CD14-positive monocyte (primary cell): ENCODE measurements around the gene MUC16. TPM values are rescaled to one million over a fixed set of nuclear protein-coding genes. Genes with fewer than 3 reads are reported as not detected.

Source experiments
- DNase-seq, 3 donors: peaks; one replicate each; pipeline ENCODE4 v3.0.0-alpha.2; 2011 to 2022
- H2AFZ ChIP-seq: 2 replicates; pipeline ENCODE4 v1.6.0; 2012; ENCODE audit warnings: mild to moderate bottlenecking, low read depth, low read length, inconsistent platforms; ENCODE audit not compliant: insufficient read depth, poor library complexity, severe bottlenecking
- H3K27ac ChIP-seq, 2 donors: 1 replicate in 1 of 2; 2 replicates in 1 of 2; pipeline ENCODE4 v1.5.1; 2012 to 2013; ENCODE audit warnings: low read length in 2 of 2, control low read depth in 1 of 2, inconsistent platforms in 1 of 2, low read depth in 1 of 2, mild to moderate bottlenecking in 1 of 2
- H3K27me3 ChIP-seq, 2 donors: one replicate each; pipeline versions ENCODE4 v1.6.0 to v1.6.1; 2011 to 2013; ENCODE audit warnings: low read length in 2 of 2; ENCODE audit not compliant: control insufficient read depth in 2 of 2, insufficient read depth in 2 of 2
- H3K36me3 ChIP-seq, 2 donors: replicated peaks in 1 of 2; 1 replicate in 1 of 2; 2 replicates in 1 of 2; pipeline versions ENCODE4 v1.5.1 to v1.6.1; 2012 to 2013; ENCODE audit warnings: low read length in 2 of 2, control low read depth in 1 of 2, inconsistent platforms in 1 of 2, mild to moderate bottlenecking in 1 of 2; ENCODE audit not compliant: insufficient read depth in 2 of 2, control insufficient read depth in 1 of 2
- H3K4me1 ChIP-seq, 2 donors: 1 replicate in 1 of 2; 2 replicates in 1 of 2; pipeline versions ENCODE4 v1.5.1 to v1.6.1; 2012 to 2013; ENCODE audit warnings: low read length in 2 of 2, control low read depth in 1 of 2, inconsistent platforms in 1 of 2, mild to moderate bottlenecking in 1 of 2, moderate library complexity in 1 of 2; ENCODE audit not compliant: insufficient read depth in 2 of 2, control insufficient read depth in 1 of 2
- H3K4me2 ChIP-seq: replicated peaks from 2 replicates; pipeline ENCODE3; 2012; ENCODE audit warnings: low read length, moderate library complexity, mild to moderate bottlenecking; ENCODE audit not compliant: poor library complexity, severe bottlenecking; ENCODE audit errors: extremely low read depth
- H3K4me3 ChIP-seq, 3 experiments: fragments of 200-600 bp in 1 of 3; sonication (generic) in 1 of 3; replicated peaks in 1 of 3; 1 replicate in 2 of 3; 2 replicates in 1 of 3; pipeline ENCODE4 v1.5.1; 2011 to 2013; ENCODE audit warnings: low read length in 3 of 3, mild to moderate bottlenecking in 3 of 3, control low read depth in 2 of 3, low read depth in 2 of 3, inconsistent platforms in 1 of 3, moderate library complexity in 1 of 3
- H3K79me2 ChIP-seq: 2 replicates; pipeline ENCODE4 v1.6.0; 2012; ENCODE audit warnings: mild to moderate bottlenecking, control low read depth, inconsistent platforms, low read length, moderate library complexity; ENCODE audit not compliant: insufficient read depth
- H3K9ac ChIP-seq: 2 replicates; pipeline ENCODE4 v1.6.0; 2017; ENCODE audit warnings: low read length, mild to moderate bottlenecking; ENCODE audit not compliant: insufficient read depth, poor library complexity, severe bottlenecking
- H3K9me3 ChIP-seq, 2 donors: replicated peaks in 1 of 2; 1 replicate in 1 of 2; 2 replicates in 1 of 2; pipeline versions ENCODE4 v1.5.1 to v1.6.1; 2012 to 2013; ENCODE audit warnings: low read length in 2 of 2, control low read depth in 1 of 2; ENCODE audit not compliant: control insufficient read depth in 1 of 2, insufficient read depth in 1 of 2
- H4K20me1 ChIP-seq: 2 replicates; pipeline ENCODE4 v1.6.0; 2012; ENCODE audit warnings: mild to moderate bottlenecking, low read length, control low read depth, moderate library complexity; ENCODE audit not compliant: insufficient read depth
- H3K27ac Mint-ChIP-seq, 7 donors: one replicate each; pipeline ENCODE4 v1.8.0; 2020; ENCODE audit warnings: mild to moderate bottlenecking in 7 of 7, mixed read lengths in 7 of 7, moderate library complexity in 6 of 7, inconsistent platforms in 2 of 7
- H3K27me3 Mint-ChIP-seq, 3 donors: one replicate each; pipeline ENCODE4 v1.8.0; 2021 to 2022; ENCODE audit warnings: low read depth in 3 of 3, mild to moderate bottlenecking in 3 of 3, mixed read lengths in 3 of 3, moderate library complexity in 3 of 3, inconsistent platforms in 1 of 3
- H3K36me3 Mint-ChIP-seq, 2 donors: one replicate each; pipeline ENCODE4 v1.8.0; 2020; ENCODE audit warnings: mixed read lengths in 2 of 2, inconsistent platforms in 1 of 2, mild to moderate bottlenecking in 1 of 2
- H3K4me1 Mint-ChIP-seq: one replicate; pipeline ENCODE4 v1.8.0; 2020; ENCODE audit warnings: mild to moderate bottlenecking, mixed read lengths
- H3K4me3 Mint-ChIP-seq, 2 donors: one replicate each; pipeline ENCODE4 v1.8.0; 2020; ENCODE audit warnings: mild to moderate bottlenecking in 2 of 2, mixed read lengths in 2 of 2, moderate library complexity in 1 of 2
- H3K9me3 Mint-ChIP-seq, 7 donors: one replicate each; pipeline ENCODE4 v1.8.0; 2020 to 2022; ENCODE audit warnings: mixed read lengths in 7 of 7, mild to moderate bottlenecking in 6 of 7, moderate library complexity in 6 of 7, inconsistent platforms in 2 of 7
- WGBS: methylation state at CpG from one replicate; pipeline ENCODE4 v1.1.5; 2013; ENCODE audit warnings: missing lambda C conversion rate; ENCODE audit not compliant: insufficient coverage; 5-methylcytosine and 5-hydroxymethylcytosine counted together
- intact Hi-C, 2 donors: fragments of 100-400 bp; cut with micrococcal nuclease; formaldehyde crosslinking; loops; one replicate each; pipeline versions ENCODE4 v1.15.0 to v1.15.1; 2023
- polyA plus RNA-seq, 3 donors: library from polyadenylated mRNA; depleted of rRNA in 1 of 3; unstranded in 2 of 3; stranded (reverse) in 1 of 3; fragments of 300-500 nt in 2 of 3; fragments of >200 nt in 1 of 3; fragmentation: Illumina TruSeq in 2 of 3; gene quantifications; 1 replicate in 2 of 3; 2 replicates in 1 of 3; pipeline ENCODE4 v1.2.3, GENCODE V29; 2012 to 2021
- TF ChIP-seq, protein P1 (sequence below): fragments of 200-600 bp; IDR thresholded peaks from one replicate; pipeline ENCODE4 v1.8.0; 2022; ENCODE audit warnings: antibody characterized with exemption, mild to moderate bottlenecking

The MUC16 gene
- polyA plus RNA-seq, 3 donors, result not detected

GRCh38 chr19:9011875-9012274 is 1.7 kb upstream of the MUC16 start:
- 78% methylated on average over 2 of the region's 2 CpGs for WGBS
- H3K27ac Mint-ChIP-seq, result no peak overlapping the region
- Histone ChIP-seq H3K36me3 (no peaks in the 10 kb centered on the region), H4K20me1 (no peaks in the 10 kb centered on the region), H3K9ac (no peak overlapping the region), H3K27me3 (no peaks in the 10 kb centered on the region), H3K9me3 (no peaks in the 10 kb centered on the region), H3K4me1 (no peaks in the 10 kb centered on the region), H3K79me2 (no peaks in the 10 kb centered on the region), H3K4me3 (no peak overlapping the region), H3K27ac (no peak overlapping the region), H2AFZ (no peak overlapping the region), H3K4me2 (no peak overlapping the region)
- DNase-seq, result no peak
- H3K4me3 Mint-ChIP-seq, result no peak overlapping the region
- H3K27me3 Mint-ChIP-seq, result peaks cover 0 to 3% (median 2%) of the 10 kb centered on the region in 3 donors
- no peaks in the 10 kb centered on the region for H3K4me1 Mint-ChIP-seq
- TF ChIP-seq, protein P1, sequence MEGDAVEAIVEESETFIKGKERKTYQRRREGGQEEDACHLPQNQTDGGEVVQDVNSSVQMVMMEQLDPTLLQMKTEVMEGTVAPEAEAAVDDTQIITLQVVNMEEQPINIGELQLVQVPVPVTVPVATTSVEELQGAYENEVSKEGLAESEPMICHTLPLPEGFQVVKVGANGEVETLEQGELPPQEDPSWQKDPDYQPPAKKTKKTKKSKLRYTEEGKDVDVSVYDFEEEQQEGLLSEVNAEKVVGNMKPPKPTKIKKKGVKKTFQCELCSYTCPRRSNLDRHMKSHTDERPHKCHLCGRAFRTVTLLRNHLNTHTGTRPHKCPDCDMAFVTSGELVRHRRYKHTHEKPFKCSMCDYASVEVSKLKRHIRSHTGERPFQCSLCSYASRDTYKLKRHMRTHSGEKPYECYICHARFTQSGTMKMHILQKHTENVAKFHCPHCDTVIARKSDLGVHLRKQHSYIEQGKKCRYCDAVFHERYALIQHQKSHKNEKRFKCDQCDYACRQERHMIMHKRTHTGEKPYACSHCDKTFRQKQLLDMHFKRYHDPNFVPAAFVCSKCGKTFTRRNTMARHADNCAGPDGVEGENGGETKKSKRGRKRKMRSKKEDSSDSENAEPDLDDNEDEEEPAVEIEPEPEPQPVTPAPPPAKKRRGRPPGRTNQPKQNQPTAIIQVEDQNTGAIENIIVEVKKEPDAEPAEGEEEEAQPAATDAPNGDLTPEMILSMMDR, result no peak
- peaks cover 0 to 4% (median 0%) of the 10 kb centered on the region in 7 donors for H3K9me3 Mint-ChIP-seq
- H3K36me3 Mint-ChIP-seq, result no peaks in the 10 kb centered on the region
- intact Hi-C loops, result no loop called here

DNA sequence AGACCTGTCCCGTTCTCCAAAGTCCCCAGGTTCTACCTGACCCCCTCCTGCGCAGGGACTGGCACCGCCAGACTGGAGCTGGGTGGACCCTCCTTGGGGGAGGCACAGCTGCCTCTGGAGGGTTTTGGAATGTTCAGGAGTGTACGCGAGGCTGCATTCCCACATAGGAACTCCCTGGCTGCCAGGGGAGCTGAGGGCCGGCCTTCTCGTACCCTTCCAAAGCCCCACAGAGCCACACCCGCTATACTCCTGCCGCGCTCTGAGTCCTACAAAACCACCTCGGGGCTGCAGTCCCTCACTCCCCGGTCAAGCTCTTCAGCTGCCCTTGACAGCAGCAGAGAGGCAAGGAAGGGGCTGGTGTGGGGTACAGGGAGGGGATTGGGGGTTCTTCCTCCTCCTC is 484 bp upstream of the MUC16 start:
- Histone ChIP-seq H3K27me3 (no peaks in the 10 kb centered on the region), H3K36me3 (no peaks in the 10 kb centered on the region), H2AFZ (no peak overlapping the region), H3K9me3 (no peaks in the 10 kb centered on the region), H3K79me2 (no peaks in the 10 kb centered on the region), H3K9ac (no peak overlapping the region), H3K4me1 (no peaks in the 10 kb centered on the region), H3K4me2 (no peak overlapping the region), H4K20me1 (no peaks in the 10 kb centered on the region), H3K27ac (no peak overlapping the region), H3K4me3 (no peak overlapping the region)
- H3K27me3 Mint-ChIP-seq, result peaks cover 0 to 2% (median 2%) of the 10 kb centered on the region in 3 donors
- H3K27ac Mint-ChIP-seq, result no peak overlapping the region
- no peaks in the 10 kb centered on the region for H3K36me3 Mint-ChIP-seq
- no peaks in the 10 kb centered on the region for H3K4me1 Mint-ChIP-seq
- WGBS, result 87% methylated on average over 4 of the region's 12 CpGs
- intact Hi-C loops, result no loop called here
- H3K9me3 Mint-ChIP-seq, result peaks cover 0 to 4% (median 0%) of the 10 kb centered on the region in 7 donors
- DNase-seq, result no peak
- TF ChIP-seq, protein P1, result no peak
- no peak overlapping the region for H3K4me3 Mint-ChIP-seq
